Activated CD8-positive, alpha-beta memory T cell treated with anti-CD3 and anti-CD28 coated beads for 1 hour (primary cell): Measurements from ENCODE around the gene KNDC1.
"Not testable (repeated sequence)": the region's sequence is repeated elsewhere in the genome, so short reads cannot be mapped to it uniquely, and the experiment has no call there.

Experiments used
- DNase-seq, 2 donors: peaks; one replicate each; pipeline ENCODE4 v3.0.0-alpha.2; 2020; ENCODE audit warnings: low read depth in 1 of 2; ENCODE audit errors: extremely low read depth in 1 of 2

KNDC1 gene

DNA sequence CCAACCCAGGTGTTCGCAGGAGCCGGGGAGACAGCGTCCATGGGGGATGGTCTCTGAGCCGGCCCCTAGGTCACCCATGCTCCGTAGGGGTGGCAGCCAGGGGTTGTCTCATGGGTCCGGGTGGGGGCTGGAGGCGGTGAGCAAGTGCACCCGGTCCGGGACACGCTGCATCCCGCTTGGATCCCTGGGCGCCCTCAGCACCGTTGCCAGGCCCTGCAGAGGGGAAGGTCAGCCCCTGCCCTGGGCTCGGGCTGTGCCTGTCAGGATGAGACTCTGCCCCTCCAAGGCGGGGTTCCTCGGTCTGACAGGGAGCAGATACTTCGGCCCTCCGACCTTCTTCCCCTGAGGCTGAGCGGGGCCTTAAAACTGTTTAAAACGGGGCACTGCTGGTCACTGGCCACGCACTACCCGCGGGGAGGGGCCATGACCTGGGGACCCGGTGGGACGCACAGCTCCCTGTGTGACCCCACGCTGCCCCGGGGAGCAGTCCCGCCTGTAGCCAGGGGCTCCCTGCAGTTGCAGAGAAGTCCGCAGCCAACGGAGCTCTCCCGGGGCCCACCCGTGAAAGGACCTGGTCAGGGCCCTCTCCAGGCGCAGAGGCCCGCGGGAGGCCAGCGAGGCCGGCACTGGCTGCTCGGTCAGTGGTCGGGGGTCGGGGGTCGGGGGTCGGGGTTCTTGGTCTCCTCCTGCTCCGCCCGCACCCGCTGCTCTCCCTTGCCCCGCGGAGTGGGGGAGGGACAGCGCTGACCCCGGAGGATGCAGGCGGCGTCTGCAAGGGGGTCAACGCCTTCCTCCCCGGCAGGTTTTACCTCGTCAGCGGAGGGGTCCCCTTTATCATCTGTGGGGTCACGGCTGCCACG lies 33.4 kb upstream of the KNDC1 start:
- DNase-seq: no peak

DNA sequence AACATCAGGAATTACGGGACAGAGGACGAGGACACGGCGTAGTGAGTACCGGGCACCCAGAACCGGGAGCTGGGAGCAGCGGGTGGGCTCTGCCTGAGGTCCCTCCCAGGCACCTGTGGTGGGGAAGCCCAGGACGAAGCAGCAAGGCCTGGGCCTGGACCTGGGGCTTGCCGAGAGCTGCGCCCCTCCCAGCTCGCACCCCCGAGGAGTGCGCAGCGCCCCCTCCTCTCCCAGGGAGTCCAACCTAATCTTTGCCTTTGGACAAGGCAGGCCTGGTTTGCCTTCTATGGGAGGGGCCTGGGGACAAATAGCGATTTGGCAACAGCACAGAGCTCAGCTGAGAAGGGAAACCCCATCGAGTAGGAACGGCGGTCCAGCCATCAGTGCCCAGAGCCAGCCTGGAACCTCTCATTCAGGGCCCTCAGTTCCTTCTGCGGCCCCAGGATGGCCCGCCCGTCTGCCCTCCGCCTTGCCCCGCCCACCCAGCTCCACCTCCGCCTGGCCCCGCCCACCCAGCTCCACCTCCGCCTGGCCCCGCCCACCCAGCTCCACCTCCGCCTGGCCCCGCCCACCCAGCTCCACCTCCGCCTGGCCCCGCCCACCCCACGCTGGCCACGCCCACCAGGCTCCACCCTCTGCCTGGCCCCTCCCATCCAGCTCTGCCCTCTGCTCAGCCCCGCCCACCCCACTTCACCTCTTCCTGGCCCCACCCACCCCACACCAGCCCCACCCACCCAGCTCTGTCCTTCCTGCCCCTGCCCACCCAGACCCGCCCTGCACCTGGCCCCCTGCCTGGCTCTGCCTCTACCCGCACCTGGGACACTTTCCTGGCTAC lies 32.5 kb upstream of the KNDC1 start:
- DNase-seq: peak in 1 of 2 donors; percentile 17

DNA sequence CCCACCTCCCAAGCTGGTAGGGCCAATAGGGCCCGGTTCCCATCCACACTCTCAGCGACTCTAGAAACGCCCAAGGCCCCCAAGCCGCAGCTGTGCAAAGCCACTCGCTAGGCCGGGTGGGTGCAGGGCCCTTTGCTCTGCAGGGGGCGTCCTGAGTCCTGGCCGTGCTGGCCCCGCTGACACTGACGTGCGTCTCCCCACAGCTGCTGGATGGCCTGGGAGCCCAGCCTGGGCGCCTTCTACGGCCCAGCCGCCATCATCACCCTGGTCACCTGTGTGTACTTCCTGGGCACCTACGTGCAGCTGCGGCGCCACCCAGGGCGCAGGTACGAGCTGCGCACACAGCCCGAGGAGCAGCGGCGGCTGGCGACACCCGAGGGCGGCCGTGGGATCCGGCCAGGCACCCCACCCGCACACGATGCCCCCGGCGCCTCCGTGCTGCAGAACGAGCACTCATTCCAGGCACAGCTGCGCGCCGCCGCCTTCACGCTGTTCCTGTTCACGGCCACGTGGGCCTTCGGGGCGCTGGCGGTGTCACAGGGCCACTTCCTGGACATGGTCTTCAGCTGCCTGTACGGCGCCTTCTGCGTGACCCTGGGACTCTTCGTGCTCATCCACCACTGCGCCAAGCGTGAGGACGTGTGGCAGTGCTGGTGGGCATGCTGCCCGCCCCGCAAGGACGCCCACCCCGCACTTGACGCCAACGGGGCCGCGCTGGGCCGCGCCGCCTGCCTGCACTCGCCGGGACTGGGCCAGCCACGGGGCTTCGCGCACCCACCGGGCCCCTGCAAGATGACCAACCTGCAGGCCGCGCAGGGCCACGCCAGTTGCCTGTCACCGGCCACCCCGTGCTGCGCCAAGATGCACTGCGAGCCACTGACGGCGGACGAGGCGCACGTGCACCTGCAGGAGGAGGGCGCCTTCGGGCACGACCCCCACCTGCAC lies 31.6 kb upstream of the KNDC1 start:
- no peak for DNase-seq

DNA sequence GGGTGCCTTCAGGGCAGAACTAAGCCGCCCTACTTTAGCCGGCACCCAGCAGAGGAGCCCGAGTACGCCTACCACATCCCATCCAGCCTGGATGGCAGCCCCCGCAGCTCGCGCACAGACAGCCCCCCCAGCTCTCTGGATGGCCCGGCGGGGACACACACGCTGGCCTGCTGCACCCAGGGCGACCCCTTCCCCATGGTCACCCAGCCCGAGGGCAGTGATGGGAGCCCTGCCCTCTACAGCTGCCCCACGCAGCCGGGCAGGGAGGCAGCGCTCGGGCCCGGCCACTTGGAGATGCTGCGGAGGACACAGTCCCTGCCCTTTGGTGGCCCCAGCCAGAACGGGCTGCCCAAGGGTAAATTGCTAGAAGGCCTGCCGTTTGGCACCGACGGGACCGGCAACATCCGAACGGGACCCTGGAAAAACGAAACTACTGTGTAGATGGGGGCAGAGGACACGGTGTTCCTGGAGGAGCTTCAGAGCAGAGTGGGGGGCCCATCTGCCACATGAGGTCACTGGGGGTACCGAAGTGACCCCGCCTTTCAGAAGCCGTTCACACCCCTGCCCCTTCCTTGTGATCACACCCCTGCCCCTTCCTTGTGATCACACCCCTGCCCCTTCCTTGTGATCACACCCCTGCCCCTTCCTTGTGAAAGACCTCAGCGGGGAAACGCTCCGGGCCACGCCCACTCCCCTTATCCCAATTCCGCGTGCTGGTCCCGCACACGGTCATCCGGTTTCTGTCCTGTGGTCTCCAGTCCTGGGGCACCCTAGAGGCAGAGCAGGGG lies 30.8 kb upstream of the KNDC1 start:
- no peak for DNase-seq

GRCh38 chr10:133129859-133130495 lies 30.0 kb upstream of the KNDC1 start:
- DNase-seq: no peak

- no peak for DNase-seq
Measured at GRCh38 chr10:133130602-133131001, 29.4 kb upstream of the KNDC1 start.

- no peak for DNase-seq
Measured at GRCh38 chr10:133131053-133131452, 29.0 kb upstream of the KNDC1 start.

DNA sequence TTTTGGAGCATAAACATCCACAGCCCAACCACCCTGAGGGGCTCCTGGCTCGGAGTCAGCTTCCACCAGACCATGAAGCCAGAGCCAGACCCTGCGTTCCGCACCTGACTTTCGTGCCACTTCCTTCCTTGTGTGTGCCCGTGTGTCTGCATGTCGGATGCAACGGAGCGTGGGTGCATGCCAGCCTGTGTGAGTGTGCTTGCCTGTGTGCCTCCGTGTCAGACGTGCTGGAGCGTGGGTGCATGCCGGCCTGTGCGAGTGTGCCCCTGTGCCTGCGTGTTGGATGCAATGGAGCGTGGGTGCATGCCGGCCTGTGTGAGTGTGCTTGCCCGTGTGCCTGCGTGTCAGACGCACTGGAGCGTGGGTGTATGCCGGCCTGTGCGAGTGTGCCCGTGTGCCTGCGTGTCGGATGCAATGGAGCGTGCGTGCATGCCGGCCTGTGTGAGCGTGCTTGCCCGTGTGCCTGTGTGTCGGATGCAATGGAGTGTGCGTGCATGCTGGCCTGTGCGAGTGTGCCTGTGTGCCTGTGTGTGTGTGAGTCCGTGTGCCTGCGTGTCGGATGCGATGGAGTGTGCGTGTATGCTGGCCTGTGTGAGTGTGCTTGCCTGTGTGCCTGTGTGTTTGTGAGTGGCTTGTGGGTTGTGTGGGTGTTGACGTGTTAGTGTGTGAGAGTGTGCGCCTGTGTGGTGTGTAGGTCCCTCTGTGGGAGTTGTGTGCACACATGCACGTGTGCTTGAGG lies 28.1 kb upstream of the KNDC1 start:
- no peak for DNase-seq

GRCh38 chr10:133132473-133133291 lies 27.3 kb upstream of the KNDC1 start:
- DNase-seq: no peak

DNA sequence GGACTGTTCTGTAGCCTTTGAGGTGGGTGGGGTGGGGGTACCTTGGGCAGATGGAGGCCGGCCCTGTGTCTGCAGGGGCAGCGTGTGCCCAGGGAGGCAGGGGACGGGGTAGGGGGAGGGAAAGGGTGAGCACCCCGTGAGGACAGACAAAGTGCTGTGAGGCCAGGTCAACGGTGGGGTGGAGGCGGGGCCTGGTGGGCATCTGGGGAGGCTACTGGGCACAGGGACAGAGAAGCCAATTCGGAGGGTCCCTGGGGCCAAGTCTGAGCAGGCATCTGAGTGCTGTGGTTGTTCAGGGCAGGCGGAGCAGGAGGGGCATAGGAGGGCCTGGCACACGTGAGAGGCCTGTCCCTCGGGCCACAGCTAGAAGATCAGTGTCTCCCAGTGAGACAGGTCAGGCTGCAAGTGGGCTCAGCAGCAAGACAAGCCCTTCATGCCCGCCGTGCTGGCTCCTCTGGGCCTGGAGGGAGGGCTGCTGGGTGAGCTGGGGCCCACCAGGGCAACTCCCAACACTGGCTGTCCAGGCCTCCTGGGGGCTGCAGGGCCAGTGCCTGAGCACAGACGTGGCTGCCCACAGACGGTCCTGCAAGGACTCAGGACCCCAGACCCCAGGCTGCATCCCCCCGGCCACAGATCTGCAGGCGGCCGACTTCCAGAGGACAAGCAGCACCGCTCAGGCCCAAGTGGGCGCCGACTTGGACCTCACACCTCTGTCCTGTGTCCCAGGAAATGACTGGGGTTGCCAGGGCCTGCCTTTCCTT lies 26.4 kb upstream of the KNDC1 start:
- DNase-seq: no peak

DNA sequence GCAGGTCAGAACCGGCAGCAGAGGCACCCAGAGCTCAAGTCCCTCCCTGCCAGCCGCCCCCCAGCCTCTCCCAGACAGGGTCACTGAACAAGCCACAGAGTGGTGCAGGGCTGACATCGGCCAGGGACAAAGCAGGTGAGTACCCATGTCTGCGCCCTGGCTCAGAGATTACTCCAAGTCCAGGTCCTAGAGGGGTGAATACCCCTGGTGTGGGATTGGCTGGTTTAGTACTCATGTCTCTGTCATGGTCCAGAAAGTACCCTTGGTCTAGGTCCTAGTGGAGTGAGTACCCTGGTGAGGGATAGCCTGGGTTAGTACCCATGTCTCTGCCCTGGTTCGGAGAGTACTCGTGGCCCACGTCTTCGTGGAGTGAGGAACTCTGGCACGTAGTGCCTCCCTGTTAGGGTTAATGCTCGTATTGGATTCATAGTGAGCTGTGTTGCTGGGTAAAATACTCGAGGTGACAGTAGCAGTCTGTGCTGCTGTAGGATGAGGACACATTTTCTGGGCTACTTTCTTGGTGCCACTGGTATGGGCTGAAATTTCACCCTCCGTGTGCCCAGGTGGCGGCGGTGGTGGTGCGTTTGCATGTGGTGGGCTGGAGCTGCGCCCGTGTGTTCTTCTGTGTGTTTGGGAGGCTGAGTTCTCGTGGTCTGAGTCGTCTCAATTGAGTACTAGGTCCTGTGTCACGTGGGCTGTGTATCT lies 25.5 kb upstream of the KNDC1 start:
- DNase-seq: no peak

GRCh38 chr10:133135116-133135465 lies 24.9 kb upstream of the KNDC1 start:
- DNase-seq: no peak

- DNase-seq: not testable (repeated sequence)
Measured at GRCh38 chr10:133137486-133138145, 22.4 kb upstream of the KNDC1 start.

DNA sequence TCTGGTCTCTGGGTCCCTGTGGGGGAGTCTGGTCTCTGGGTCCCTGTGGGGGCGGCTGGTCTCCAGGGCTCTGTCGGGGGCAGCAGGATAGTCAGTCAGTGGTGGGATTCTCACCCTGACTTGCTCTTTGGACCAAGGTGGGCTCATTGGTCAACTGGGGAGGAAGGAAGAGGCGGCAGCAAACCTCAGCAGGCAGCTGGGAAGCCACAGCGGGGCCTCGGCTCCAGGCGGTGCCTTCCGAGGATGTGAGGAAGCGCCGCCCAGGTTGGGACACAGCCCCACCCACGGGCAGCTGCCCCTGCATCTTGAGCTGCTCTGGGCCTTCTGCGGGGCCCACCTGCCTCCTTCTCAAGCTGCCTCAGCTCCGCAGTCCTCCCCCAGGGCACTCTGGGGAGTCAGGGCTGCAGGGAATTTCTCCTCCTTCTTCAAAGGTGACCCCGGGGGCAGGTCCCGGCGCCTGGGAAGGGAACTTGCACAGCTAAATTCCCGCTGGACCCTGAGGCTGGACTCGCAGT lies 20.4 kb upstream of the KNDC1 start:
- no peak for DNase-seq

- no peak for DNase-seq
Measured at GRCh38 chr10:133140417-133141143, 19.4 kb upstream of the KNDC1 start.
